ENCODE data around the gene MBNL1. TPM values are rescaled to one million over a fixed set of nuclear protein-coding genes. Genes with fewer than 3 reads are reported as not detected.

MBNL1 gene
- total RNA-seq, 1 experiment from 2014 or later = 130 TPM

GRCh38 chr3:152271501-152272236 is 2.9 kb downstream of the MBNL1 start:
- no peak for DNase-seq (ENCODE audit: extremely low read depth, low read depth)

GRCh38 chr3:152272771-152273242 is 4.1 kb downstream of the MBNL1 start:
- no peak for DNase-seq (ENCODE audit: extremely low read depth, low read depth)

- DNase-seq (ENCODE audit: extremely low read depth, low read depth) = no peak
Measured at GRCh38 chr3:152276681-152277080, 8.0 kb downstream of the MBNL1 start.

GRCh38 chr3:152277198-152277597 is 8.5 kb downstream of the MBNL1 start:
- no peak for DNase-seq (ENCODE audit: extremely low read depth, low read depth)

- DNase-seq (ENCODE audit: extremely low read depth, low read depth) = no peak
Measured at GRCh38 chr3:152278756-152279427, 10.2 kb downstream of the MBNL1 start.

GRCh38 chr3:152279479-152279878 is 10.8 kb downstream of the MBNL1 start:
- no peak for DNase-seq (ENCODE audit: extremely low read depth, low read depth)

GRCh38 chr3:152280539-152280938 is 11.8 kb downstream of the MBNL1 start:
- DNase-seq (ENCODE audit: extremely low read depth, low read depth) = no peak

- no peak for DNase-seq (ENCODE audit: extremely low read depth, low read depth)
Measured at GRCh38 chr3:152281133-152281713, 12.5 kb downstream of the MBNL1 start.

- no peak for DNase-seq (ENCODE audit: extremely low read depth, low read depth)
Measured at GRCh38 chr3:152282813-152283212, 14.1 kb downstream of the MBNL1 start.

- DNase-seq (ENCODE audit: extremely low read depth, low read depth) = no peak
Measured at GRCh38 chr3:152283492-152284381, 15.0 kb downstream of the MBNL1 start.

GRCh38 chr3:152284906-152285305 is 16.2 kb downstream of the MBNL1 start:
- DNase-seq (ENCODE audit: extremely low read depth, low read depth) = no peak

GRCh38 chr3:152285509-152285908 is 16.8 kb downstream of the MBNL1 start:
- no peak for DNase-seq (ENCODE audit: extremely low read depth, low read depth)

GRCh38 chr3:152287898-152288576 is 19.3 kb downstream of the MBNL1 start:
- DNase-seq (ENCODE audit: extremely low read depth, low read depth) = no peak

- no peak for DNase-seq (ENCODE audit: extremely low read depth, low read depth)
Measured at GRCh38 chr3:152288681-152289080, 20.0 kb downstream of the MBNL1 start.

GRCh38 chr3:152289708-152290107 is 21.0 kb downstream of the MBNL1 start:
- DNase-seq (ENCODE audit: extremely low read depth, low read depth) = no peak

- DNase-seq (ENCODE audit: extremely low read depth, low read depth) = no peak
Measured at GRCh38 chr3:152290374-152290773, 21.6 kb downstream of the MBNL1 start.

GRCh38 chr3:152291238-152291637 is 22.5 kb downstream of the MBNL1 start:
- DNase-seq (ENCODE audit: extremely low read depth, low read depth) = no peak

- no peak for DNase-seq (ENCODE audit: extremely low read depth, low read depth)
Measured at GRCh38 chr3:152291649-152292066, 22.9 kb downstream of the MBNL1 start.

GRCh38 chr3:152292366-152292765 is 23.6 kb downstream of the MBNL1 start:
- DNase-seq (ENCODE audit: extremely low read depth, low read depth) = no peak

GRCh38 chr3:152293347-152294006 is 24.7 kb downstream of the MBNL1 start:
- no peak for DNase-seq (ENCODE audit: extremely low read depth, low read depth)

Measured in NCI-H460 (cell line).